Suppressor macrophage (primary cell): Measurements from ENCODE around the gene EPHA8.

Experiments
- DNase-seq, 4 experiments: peaks; one replicate each; pipeline ENCODE4 v3.0.0-alpha.2; 2020 to 2022

The EPHA8 gene

DNA sequence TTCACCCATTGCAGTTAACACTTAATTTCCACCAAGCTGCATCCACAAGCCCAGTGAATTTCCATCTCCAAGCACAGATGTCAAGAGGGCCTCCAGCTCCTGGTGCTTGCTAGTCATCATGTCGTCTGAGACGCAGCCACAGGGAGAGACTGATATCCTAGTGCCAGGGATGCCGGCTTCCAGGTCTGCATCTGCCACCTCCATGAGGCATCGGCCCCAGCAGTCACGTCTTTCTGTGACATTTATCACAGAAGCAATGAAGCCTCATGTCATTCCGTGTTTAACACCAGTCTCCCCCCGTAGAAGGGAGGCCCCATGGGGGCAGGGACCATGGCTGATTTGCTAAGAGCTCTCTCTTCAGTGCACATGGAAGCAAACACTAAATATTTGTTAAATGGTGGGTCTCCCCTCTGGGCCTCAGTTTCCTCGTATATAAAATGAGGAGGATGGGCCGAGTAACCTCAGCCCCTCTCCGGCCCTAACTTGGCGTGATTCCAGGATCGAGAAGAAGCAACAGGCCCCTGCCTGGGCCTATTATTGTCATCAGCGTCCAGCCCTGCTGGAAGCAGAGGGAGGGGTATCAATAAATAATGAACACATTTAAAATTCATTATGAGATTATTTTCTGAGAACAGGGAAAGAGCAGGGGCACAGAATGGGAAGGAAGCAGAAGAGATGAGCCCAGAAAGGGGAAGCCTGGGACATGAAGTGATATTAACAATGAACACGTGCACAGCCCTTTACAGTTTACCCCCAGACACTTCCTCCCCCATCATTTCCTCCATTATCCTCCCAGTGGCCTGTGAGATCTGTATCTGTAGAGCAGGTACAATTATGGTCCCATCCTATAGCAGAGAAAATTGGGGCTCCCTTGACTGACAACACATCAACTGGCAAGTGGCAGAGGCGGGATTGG lies 88.9 kb downstream of the EPHA8 start:
- DNase-seq: peak; percentile 47 to 77 (median 61)

DNA sequence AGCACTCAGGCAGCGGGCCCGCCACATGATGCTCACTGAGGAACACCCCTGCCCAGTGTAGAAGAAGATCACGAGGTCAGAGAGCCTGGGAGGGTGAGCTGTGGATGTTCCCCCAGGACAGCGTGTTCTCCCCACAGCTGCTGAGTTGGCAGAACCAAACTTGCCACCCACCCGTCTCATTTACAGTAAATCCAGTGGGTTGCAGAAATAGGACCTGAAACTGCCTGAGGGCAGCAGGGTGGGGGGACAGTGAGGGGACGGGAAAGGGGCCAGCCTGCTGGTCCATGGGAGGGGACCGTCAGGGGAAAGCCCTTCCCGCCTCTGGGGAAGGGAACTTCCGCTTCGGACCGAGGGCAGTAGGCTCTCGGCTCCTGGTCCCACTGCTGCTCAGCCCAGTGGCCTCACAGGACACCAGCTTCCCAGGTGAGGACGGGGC lies 89.6 kb downstream of the EPHA8 start, which contains the start of gene C1QB:
TSS of gene C1QB (plus strand) at position 356 of the 436 bp plus-strand sequence. CDS start 6,227 bp downstream, outside the sequence.
- peak; percentile 21 to 71 (median 48) for DNase-seq
